Glutamatergic neuron (in vitro differentiated cells): ENCODE results near the gene FGF22. TPM values are rescaled to one million over a fixed set of nuclear protein-coding genes. Genes with fewer than 3 reads are reported as not detected.
A peak's percentile ranks its signal among the peaks of the same experiment; 100 is the strongest.

Source experiments
- DNase-seq: peaks from one replicate; pipeline ENCODE4 v3.0.0; 2022
- H3K27ac Mint-ChIP-seq: one replicate; pipeline ENCODE4 v1.8.0; 2020; ENCODE audit warnings: mild to moderate bottlenecking, mixed read lengths, inconsistent platforms; ENCODE audit not compliant: unreplicated experiment
- H3K27me3 Mint-ChIP-seq: one replicate; pipeline ENCODE4 v1.8.0; 2020; ENCODE audit warnings: mild to moderate bottlenecking, moderate library complexity, mixed read lengths, inconsistent platforms; ENCODE audit not compliant: unreplicated experiment
- H3K36me3 Mint-ChIP-seq: one replicate; pipeline ENCODE4 v1.8.0; 2020; ENCODE audit warnings: mild to moderate bottlenecking, mixed read lengths, inconsistent platforms; ENCODE audit not compliant: unreplicated experiment
- H3K4me1 Mint-ChIP-seq: one replicate; pipeline ENCODE4 v1.8.0; 2020; ENCODE audit warnings: mild to moderate bottlenecking, low read depth, mixed read lengths, inconsistent platforms; ENCODE audit not compliant: unreplicated experiment
- H3K4me3 Mint-ChIP-seq: one replicate; pipeline ENCODE4 v1.8.0; 2020; ENCODE audit warnings: mild to moderate bottlenecking, mixed read lengths, inconsistent platforms; ENCODE audit not compliant: unreplicated experiment
- H3K9me3 Mint-ChIP-seq: one replicate; pipeline ENCODE4 v1.8.0; 2020; ENCODE audit warnings: mild to moderate bottlenecking, moderate library complexity, mixed read lengths, inconsistent platforms; ENCODE audit not compliant: unreplicated experiment
- total RNA-seq: library from RNA; stranded (reverse); fragmentation: NEBNext Ultra II Directional; extraction: Animal tissue kit (Norgen Biotek cat#: 25700); gene quantifications from one replicate; pipeline ENCODE4 v1.2.1, GENCODE V29; 2021; ENCODE audit not compliant: unreplicated experiment
- TF ChIP-seq, protein P1 (sequence below): fragments of 200-600 bp; sonication (generic); IDR thresholded peaks from one replicate; pipeline ENCODE4 v1.5.0; 2021; ENCODE audit not compliant: partially characterized antibody, unreplicated experiment

Gene FGF22
- total RNA-seq, 1 donor from 2014 or later, result 1.5 TPM

DNA sequence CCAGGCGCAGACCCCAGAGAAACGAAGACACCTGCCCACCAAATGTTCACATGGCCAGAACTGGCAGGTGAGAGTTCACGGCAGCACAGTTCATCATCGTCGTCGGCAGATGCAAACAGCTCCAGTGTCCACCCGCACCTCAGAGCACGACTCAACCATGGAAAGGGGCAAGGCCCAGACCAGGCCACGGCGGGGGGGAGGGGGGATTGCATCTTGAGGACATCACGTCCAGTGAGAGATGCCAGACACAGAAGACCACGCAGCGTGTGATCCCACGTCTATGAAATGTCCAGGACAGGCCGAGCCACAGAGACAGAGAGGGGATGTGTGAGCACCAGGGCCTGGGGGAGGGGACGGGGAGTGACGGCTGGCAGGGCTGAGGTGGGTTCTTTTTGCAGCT lies 16.0 kb downstream of the FGF22 start:
- H3K4me3 Mint-ChIP-seq, result no peak overlapping the region
- H3K27me3 Mint-ChIP-seq, result peaks cover 6% of the 10 kb centered on the region
- no peak for DNase-seq
- H3K36me3 Mint-ChIP-seq, result no peaks in the 10 kb centered on the region
- peaks cover 16% of the 10 kb centered on the region for H3K4me1 Mint-ChIP-seq
- H3K27ac Mint-ChIP-seq, result peak overlapping the region; percentile 50
- TF ChIP-seq, protein P1, sequence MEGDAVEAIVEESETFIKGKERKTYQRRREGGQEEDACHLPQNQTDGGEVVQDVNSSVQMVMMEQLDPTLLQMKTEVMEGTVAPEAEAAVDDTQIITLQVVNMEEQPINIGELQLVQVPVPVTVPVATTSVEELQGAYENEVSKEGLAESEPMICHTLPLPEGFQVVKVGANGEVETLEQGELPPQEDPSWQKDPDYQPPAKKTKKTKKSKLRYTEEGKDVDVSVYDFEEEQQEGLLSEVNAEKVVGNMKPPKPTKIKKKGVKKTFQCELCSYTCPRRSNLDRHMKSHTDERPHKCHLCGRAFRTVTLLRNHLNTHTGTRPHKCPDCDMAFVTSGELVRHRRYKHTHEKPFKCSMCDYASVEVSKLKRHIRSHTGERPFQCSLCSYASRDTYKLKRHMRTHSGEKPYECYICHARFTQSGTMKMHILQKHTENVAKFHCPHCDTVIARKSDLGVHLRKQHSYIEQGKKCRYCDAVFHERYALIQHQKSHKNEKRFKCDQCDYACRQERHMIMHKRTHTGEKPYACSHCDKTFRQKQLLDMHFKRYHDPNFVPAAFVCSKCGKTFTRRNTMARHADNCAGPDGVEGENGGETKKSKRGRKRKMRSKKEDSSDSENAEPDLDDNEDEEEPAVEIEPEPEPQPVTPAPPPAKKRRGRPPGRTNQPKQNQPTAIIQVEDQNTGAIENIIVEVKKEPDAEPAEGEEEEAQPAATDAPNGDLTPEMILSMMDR, result no peak
- H3K9me3 Mint-ChIP-seq, result peaks cover 6% of the 10 kb centered on the region

DNA sequence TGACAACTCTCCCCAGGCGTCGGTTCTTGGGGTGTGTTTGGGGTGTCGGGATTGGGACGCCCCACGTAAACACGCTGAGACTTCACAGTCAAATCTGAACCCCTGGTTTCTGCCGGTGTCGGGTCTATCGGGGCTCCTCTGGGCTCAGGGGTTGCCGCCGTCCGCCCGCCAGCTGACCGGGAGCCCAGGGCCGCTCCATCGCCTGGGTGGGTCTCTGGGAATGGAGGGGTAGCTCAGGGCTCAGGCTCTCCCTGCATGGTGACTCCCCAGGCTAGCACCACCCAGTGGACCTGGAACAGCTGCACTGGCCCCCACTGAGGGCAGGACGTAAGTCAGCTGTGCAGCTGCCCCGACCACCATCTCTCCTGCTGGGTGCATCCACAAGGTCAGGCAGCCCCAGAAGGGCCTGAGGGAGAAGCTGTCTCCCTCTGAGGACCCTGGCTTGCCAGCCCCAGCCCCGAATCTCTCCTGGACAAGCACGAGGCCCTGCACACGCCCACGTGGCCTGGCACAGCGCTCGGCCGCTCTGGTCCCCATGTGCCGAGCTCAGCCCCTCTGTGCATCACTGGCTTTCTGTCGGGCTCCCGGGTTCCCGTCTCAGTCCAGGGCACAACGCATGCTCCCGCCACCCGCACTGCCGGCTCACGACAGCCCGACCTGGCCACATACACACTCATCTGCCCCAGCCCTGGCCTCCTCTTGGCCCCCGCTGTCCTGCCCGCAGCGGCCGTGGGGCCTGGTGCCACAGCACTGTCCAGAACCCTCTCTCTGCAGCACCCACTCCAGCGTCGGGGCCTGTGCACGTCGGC lies 17.3 kb downstream of the FGF22 start:
- Mint-ChIP-seq H3K4me1 (peaks cover 16% of the 10 kb centered on the region), H3K9me3 (peaks cover 5% of the 10 kb centered on the region), H3K36me3 (no peaks in the 10 kb centered on the region), H3K4me3 (no peak overlapping the region), H3K27ac (no peak overlapping the region), H3K27me3 (peaks cover 9% of the 10 kb centered on the region)
- no peak for DNase-seq
- TF ChIP-seq, protein P1, result no peak

DNA sequence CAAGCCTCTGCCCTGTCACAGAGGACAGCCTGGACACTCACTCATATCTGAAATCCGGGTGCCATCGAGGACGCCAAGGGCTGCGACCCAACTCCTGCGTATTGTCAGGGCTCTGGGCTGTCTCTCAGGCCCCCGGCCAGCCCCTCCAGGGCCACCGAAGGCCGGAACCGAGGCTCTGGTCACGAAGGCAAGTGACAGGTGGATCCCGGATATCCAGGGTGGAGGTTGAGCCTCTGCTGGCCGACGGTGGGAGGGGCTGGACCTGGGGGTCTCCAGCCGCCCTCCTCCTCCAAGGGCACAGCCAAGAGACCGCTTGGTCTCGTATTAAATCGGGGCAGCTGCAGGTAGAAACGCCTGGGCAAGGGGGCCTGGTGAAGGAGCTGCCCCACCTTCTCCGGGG lies 17.9 kb downstream of the FGF22 start:
- peaks cover 16% of the 10 kb centered on the region for H3K4me1 Mint-ChIP-seq
- TF ChIP-seq, protein P1, result no peak
- no peaks in the 10 kb centered on the region for H3K36me3 Mint-ChIP-seq
- peak overlapping the region; percentile 12 for H3K27ac Mint-ChIP-seq
- H3K4me3 Mint-ChIP-seq, result no peak overlapping the region
- peaks cover 5% of the 10 kb centered on the region for H3K9me3 Mint-ChIP-seq
- no peak for DNase-seq
- H3K27me3 Mint-ChIP-seq, result peaks cover 9% of the 10 kb centered on the region

DNA sequence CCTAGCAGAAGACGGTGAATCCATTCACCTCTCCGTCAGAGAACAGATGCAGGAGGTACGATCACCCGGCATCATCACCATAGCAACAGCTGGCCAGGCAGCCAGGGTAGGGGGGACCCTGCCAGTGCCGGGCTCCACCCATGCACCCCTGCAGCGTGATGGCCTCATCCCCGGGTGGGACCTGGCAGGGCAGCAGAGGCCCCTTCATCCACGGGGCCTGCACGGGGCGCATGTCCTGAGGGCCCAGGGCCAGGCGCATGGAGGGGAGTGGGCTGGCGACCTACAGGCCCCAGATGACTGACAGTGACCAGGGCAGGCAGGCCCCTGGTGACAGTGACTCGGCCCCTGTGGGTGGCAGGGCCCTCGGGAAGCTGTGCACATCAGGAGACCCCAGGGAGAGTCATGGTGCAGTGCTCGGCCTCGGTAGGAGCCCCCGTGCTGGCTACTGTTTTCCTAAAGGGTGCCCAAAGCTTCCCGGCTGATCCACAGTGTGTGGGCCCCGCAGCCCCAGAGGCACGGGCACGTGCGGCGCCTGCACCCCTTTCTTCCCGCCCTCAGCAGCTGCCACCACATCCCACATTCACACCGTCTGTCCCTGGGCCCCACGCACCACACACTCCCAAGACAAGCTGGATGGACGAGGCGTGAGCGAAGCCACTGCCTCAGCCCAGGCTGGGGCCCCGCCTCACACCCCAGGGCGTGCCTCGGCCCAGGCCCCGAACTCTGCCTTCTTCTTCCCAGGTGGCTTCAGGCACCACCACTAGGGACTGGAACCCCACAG lies 18.6 kb downstream of the FGF22 start:
- H3K4me1 Mint-ChIP-seq, result peaks cover 16% of the 10 kb centered on the region
- H3K9me3 Mint-ChIP-seq, result peaks cover 5% of the 10 kb centered on the region
- DNase-seq, result no peak
- H3K36me3 Mint-ChIP-seq, result no peaks in the 10 kb centered on the region
- H3K4me3 Mint-ChIP-seq, result no peak overlapping the region
- TF ChIP-seq, protein P1, result no peak
- peaks cover 9% of the 10 kb centered on the region for H3K27me3 Mint-ChIP-seq
- H3K27ac Mint-ChIP-seq, result no peak overlapping the region
